ENCODE measurements around the gene GPR157. TPM values are rescaled to one million over a fixed set of nuclear protein-coding genes. Genes with fewer than 3 reads are reported as not detected.
A peak's percentile ranks its signal among the peaks of the same experiment; 100 is the strongest.

GPR157 gene
- total RNA-seq, 6 experiments from 2014 or later = 5.6 to 12.5 (median 7.0) TPM

DNA sequence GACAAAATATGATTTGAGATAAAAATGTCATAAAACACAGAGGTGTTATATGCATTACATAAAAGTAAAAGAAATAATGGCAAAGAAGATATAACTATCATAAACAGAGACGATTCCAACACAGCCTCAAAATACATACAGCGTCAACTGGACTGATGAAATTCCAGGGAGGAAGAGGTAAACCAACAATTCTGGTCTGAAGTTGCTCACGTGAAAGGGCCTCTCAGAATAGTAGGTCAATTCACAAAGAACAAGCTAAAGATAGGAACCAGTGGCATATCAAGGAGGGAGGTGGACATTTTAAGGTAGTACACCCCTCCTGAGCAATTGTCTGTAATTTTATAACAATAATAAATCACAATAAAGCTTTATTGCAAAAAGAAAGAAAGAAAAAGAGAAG is 78.1 kb downstream of the GPR157 start:
- H3K27me3 ChIP-seq = no peaks in the 10 kb centered on the region
- intact Hi-C loops (cut with DNase I) = no loop called here
- no peaks in the 10 kb centered on the region for H3K4me1 ChIP-seq
- WGBS (ENCODE audit: insufficient coverage, low coverage, low lambda C conversion rate, missing lambda C conversion rate) = 31% methylated on average over 3 of the region's 3 CpGs
- H3K4me3 ChIP-seq = no peak overlapping the region
- DNase-seq (no peak), ATAC-seq (no peak)
- no peaks in the 10 kb centered on the region for H3K36me3 ChIP-seq
- H3K27ac ChIP-seq = no peak overlapping the region
- H3K9me3 ChIP-seq = no peaks in the 10 kb centered on the region
- no peak for TF ChIP-seq POLR2A (IDR thresholded peaks at IDR 0.05)
- TF ChIP-seq, protein P1, sequence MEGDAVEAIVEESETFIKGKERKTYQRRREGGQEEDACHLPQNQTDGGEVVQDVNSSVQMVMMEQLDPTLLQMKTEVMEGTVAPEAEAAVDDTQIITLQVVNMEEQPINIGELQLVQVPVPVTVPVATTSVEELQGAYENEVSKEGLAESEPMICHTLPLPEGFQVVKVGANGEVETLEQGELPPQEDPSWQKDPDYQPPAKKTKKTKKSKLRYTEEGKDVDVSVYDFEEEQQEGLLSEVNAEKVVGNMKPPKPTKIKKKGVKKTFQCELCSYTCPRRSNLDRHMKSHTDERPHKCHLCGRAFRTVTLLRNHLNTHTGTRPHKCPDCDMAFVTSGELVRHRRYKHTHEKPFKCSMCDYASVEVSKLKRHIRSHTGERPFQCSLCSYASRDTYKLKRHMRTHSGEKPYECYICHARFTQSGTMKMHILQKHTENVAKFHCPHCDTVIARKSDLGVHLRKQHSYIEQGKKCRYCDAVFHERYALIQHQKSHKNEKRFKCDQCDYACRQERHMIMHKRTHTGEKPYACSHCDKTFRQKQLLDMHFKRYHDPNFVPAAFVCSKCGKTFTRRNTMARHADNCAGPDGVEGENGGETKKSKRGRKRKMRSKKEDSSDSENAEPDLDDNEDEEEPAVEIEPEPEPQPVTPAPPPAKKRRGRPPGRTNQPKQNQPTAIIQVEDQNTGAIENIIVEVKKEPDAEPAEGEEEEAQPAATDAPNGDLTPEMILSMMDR (IDR thresholded peaks at IDR 0.05) = no peak

MicroRNAs within 50 kb of the gene (microRNA counts, 767-probe panel; counts per million panel counts)
- microRNA hsa-miR-34a-5p = 11,091 counts per million, percentile 64 among the panel's probes with 10 or more counts

Small RNA genes lying within 50 kb of the gene (small RNA-seq; reads per million reads assigned to genes)
- 0 reads per million in 2 experiments for gene RF00424

Other genes starting within 250 kb of the GPR157 start
- not detected for gene CA6, start 183.2 kb downstream of the GPR157 start, total RNA-seq
- gene SLC2A7, start 102.7 kb downstream of the GPR157 start, total RNA-seq = not detected
- gene SLC2A5, start 59.5 kb downstream of the GPR157 start, total RNA-seq = 1 to 10 TPM in 1 of 6 experiments, under 1 TPM in 5; 0.19 to 3.5 (median 0.30) TPM
- gene H6PD, start 105.7 kb upstream of the GPR157 start, total RNA-seq = 100 to 1,000 TPM; 102 to 158 (median 120) TPM
- 100 to 1,000 TPM in 1 of 6 experiments, 10 to 100 TPM in 4, 1 to 10 TPM in 1; 7.7 to 121 (median 37.0) TPM for gene SPSB1, start 163.8 kb upstream of the GPR157 start, total RNA-seq

Measured in right lobe of liver (tissue), 6 donors.